HG02763 (cell line): ENCODE data around the gene ZNF446.
A peak's percentile ranks its signal among the peaks of the same experiment; 100 is the strongest.
"Not testable (repeated sequence)": the region's sequence is repeated elsewhere in the genome, so short reads cannot be mapped to it uniquely, and the experiment has no call there.

ENCODE experiments used
- ATAC-seq: cut with Tn5 transposase; IDR thresholded peaks from one replicate; pipeline ENCODE4 v1.9.1; 2021; ENCODE audit warnings: mild to moderate bottlenecking, moderate library complexity; ENCODE audit not compliant: unreplicated experiment

ZNF446 gene

GRCh38 chr19:58499021-58499927 lies 23.1 kb downstream of the ZNF446 start:
- ATAC-seq, result peak; percentile 88

- ATAC-seq, result no peak
These were observed 24.1 kb downstream of the ZNF446 start for GRCh38 chr19:58500242-58500641.

- not testable (repeated sequence) for ATAC-seq
These were observed 31.6 kb downstream of the ZNF446 start for GRCh38 chr19:58507602-58508223.

- no peak for ATAC-seq
These were observed 33.6 kb downstream of the ZNF446 start for GRCh38 chr19:58509731-58510083.

- ATAC-seq, result no peak
These were observed 34.1 kb downstream of the ZNF446 start for GRCh38 chr19:58510084-58510862.

- ATAC-seq, result no peak
These were observed 35.4 kb downstream of the ZNF446 start, which contains the start of gene SLC27A5 for GRCh38 chr19:58511353-58512208. Gene SLC27A5, minus strand, starts transcription at chr19:58511992. Its CDS starts 37 bp downstream, at chr19:58511955.

- ATAC-seq, result no peak
These were observed 37.1 kb downstream of the ZNF446 start for GRCh38 chr19:58513213-58513693.

GRCh38 chr19:58513694-58514563 lies 37.8 kb downstream of the ZNF446 start:
- peak; percentile 72 for ATAC-seq

- ATAC-seq, result no peak
These were observed 38.4 kb downstream of the ZNF446 start for GRCh38 chr19:58514564-58515022.

GRCh38 chr19:58515259-58515658 lies 39.1 kb downstream of the ZNF446 start:
- ATAC-seq, result no peak

GRCh38 chr19:58516246-58516836 lies 40.2 kb downstream of the ZNF446 start:
- no peak for ATAC-seq

GRCh38 chr19:58516964-58517833 lies 41.0 kb downstream of the ZNF446 start:
- no peak for ATAC-seq

GRCh38 chr19:58518256-58519086 lies 42.3 kb downstream of the ZNF446 start:
- no peak for ATAC-seq

GRCh38 chr19:58519087-58519354 lies 42.9 kb downstream of the ZNF446 start:
- no peak for ATAC-seq

- peak; percentile 82 for ATAC-seq
These were observed 43.5 kb downstream of the ZNF446 start, which contains the start of gene ZBTB45 for GRCh38 chr19:58519355-58520256. Gene ZBTB45, minus strand, starts transcription at chr19:58519810. Its CDS starts 2,137 bp downstream, at chr19:58517673.

GRCh38 chr19:58520257-58520599 lies 44.1 kb downstream of the ZNF446 start:
- ATAC-seq, result no peak
